Activated T-cell treated with anti-CD3 and anti-CD28 coated beads, Interleukin-2, amount 50 U/mL, for 4 hours (primary cell): ENCODE data around the gene NPSR1. TPM values are rescaled to one million over a fixed set of nuclear protein-coding genes. Genes with fewer than 3 reads are reported as not detected.
"Not testable (repeated sequence)": the region's sequence is repeated elsewhere in the genome, so short reads cannot be mapped to it uniquely, and the experiment has no call there.

Experiments used
- ATAC-seq, 2 donors: fragments of 200-7000 bp; cut with Tn5 transposase; one replicate each; pipeline ENCODE4 v1.10.0; 2021
- DNase-seq: peaks from one replicate; pipeline ENCODE4 v3.0.0-alpha.2; 2020
- H3K27me3 Mint-ChIP-seq: one replicate; pipeline ENCODE4 v1.8.0; 2021; ENCODE audit warnings: low read depth, mixed read lengths
- H3K36me3 Mint-ChIP-seq: one replicate; pipeline ENCODE4 v1.8.0; 2022; ENCODE audit warnings: mixed read lengths; ENCODE audit not compliant: insufficient read depth
- H3K4me1 Mint-ChIP-seq: one replicate; pipeline ENCODE4 v1.8.0; 2021; ENCODE audit warnings: low read depth, mixed read lengths
- H3K4me3 Mint-ChIP-seq: one replicate; pipeline ENCODE4 v1.8.0; 2021; ENCODE audit warnings: mild to moderate bottlenecking, moderate library complexity, mixed read lengths
- H3K9me3 Mint-ChIP-seq: one replicate; pipeline ENCODE4 v1.8.0; 2021; ENCODE audit warnings: mixed read lengths
- total RNA-seq, 3 donors: library from RNA; stranded (reverse); gene quantifications; one replicate each; pipeline ENCODE4 v1.2.1, GENCODE V29; 2021

The NPSR1 gene
- total RNA-seq, 3 donors from 2014 or later: not detected

DNA sequence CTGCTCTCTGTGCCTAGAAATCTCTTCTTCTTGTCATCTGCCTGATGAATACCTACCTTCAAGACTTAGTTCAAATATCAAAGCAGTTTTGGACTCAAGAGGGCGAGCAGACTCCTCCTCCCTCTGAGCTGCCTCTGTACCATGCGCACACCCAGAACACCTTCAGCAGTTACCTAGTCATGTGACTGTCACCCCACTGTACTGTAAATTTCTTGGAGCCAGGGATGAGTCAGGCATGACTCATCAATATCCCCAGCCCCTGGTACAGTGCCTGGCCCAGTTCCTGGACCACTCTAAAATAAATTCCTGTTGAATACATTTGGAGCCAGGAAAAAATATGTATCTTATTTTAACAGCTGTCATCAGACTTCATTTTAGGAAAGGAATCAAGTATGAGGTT is 212.0 kb downstream of the NPSR1 start:
- not testable (repeated sequence) for DNase-seq, ATAC-seq, H3K27me3 Mint-ChIP-seq, H3K4me3 Mint-ChIP-seq, H3K4me1 Mint-ChIP-seq, H3K36me3 Mint-ChIP-seq
- H3K9me3 Mint-ChIP-seq: peaks cover 10% of the 10 kb centered on the region

DNA sequence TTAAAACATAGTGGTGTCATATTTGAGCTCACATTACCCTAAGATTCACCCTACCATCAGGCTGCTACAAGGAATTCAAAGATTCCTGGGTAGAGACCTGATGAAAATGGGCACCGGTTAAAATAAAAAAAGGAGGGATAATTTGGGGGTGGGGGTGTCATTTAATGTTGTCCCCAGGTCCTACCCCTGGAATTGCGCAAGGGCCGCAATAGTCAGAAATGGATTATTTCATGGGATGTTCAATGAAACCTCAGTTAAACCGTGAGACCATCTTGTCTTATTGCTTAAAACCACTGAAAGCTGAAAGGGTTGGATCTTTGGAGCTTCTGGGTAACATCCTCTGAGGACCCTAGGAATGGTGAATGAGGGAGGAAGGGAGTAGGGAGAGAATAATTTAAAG is 216.3 kb downstream of the NPSR1 start:
- not testable (repeated sequence) for H3K4me3 Mint-ChIP-seq, H3K4me1 Mint-ChIP-seq, H3K36me3 Mint-ChIP-seq, ATAC-seq, DNase-seq, H3K27me3 Mint-ChIP-seq
- peaks cover 10% of the 10 kb centered on the region for H3K9me3 Mint-ChIP-seq

DNA sequence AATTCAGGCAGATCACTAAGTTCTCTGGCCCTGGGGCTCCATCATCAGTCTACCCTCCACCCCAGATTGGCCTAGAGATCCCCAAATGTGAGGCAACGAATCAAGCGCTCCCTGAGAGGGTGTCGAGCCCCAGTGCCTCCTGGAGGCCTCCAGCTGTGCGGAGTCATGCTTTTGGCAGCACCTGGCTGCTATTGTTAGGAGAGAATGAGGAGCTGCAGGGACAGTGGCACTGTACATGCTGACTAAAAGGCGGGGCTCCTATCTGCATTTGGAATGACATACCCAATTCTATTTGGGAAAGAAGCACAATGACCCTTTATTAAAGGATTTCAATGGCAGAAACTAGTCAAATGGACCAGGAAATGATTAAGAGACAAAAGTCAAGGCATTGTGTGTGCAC is 217.5 kb downstream of the NPSR1 start:
- H3K4me3 Mint-ChIP-seq: no peak overlapping the region
- peaks cover 10% of the 10 kb centered on the region for H3K9me3 Mint-ChIP-seq
- H3K27me3 Mint-ChIP-seq: peaks cover 2% of the 10 kb centered on the region
- no peaks in the 10 kb centered on the region for H3K36me3 Mint-ChIP-seq
- no peak for DNase-seq
- H3K4me1 Mint-ChIP-seq: no peaks in the 10 kb centered on the region
- ATAC-seq: no peak

- DNase-seq, H3K4me3 Mint-ChIP-seq, H3K4me1 Mint-ChIP-seq, ATAC-seq, H3K36me3 Mint-ChIP-seq, H3K27me3 Mint-ChIP-seq: not testable (repeated sequence)
- H3K9me3 Mint-ChIP-seq: peaks cover 13% of the 10 kb centered on the region
These were observed 221.1 kb downstream of the NPSR1 start for GRCh38 chr7:34878944-34879735.

- Mint-ChIP-seq H3K27me3 (peaks cover 2% of the 10 kb centered on the region), H3K9me3 (peaks cover 14% of the 10 kb centered on the region), H3K36me3 (no peaks in the 10 kb centered on the region), H3K4me3 (no peak overlapping the region), H3K4me1 (no peaks in the 10 kb centered on the region)
- DNase-seq (no peak), ATAC-seq (no peak)
These were observed 221.9 kb downstream of the NPSR1 start for GRCh38 chr7:34879871-34880270.

GRCh38 chr7:34883855-34884254 is 225.8 kb downstream of the NPSR1 start:
- not testable (repeated sequence) for ATAC-seq, H3K36me3 Mint-ChIP-seq, H3K4me3 Mint-ChIP-seq, H3K27me3 Mint-ChIP-seq, H3K4me1 Mint-ChIP-seq, DNase-seq
- peaks cover 14% of the 10 kb centered on the region for H3K9me3 Mint-ChIP-seq

DNA sequence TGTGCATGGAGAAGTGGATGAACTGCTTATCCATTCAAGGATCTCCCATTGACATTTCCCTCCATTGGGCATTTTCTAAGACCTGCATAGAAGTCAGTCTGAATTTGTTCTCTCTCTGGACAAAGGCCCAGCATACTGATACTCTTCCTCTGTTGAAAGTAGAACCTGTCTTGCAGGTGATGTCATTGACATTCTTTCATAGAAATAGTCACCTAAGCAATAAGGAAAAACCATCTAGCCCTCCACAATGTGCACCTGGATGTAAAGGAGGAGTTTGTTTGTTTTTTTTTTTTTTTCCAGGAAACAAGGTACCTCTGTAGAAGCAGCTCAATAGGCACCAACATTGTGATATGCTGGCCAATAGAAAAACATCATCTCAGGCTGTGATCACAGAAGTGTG is 228.8 kb downstream of the NPSR1 start:
- DNase-seq (no peak), ATAC-seq (no peak)
- Mint-ChIP-seq H3K27me3 (peaks cover 13% of the 10 kb centered on the region), H3K4me3 (no peak overlapping the region), H3K9me3 (peaks cover 13% of the 10 kb centered on the region), H3K36me3 (no peaks in the 10 kb centered on the region), H3K4me1 (no peaks in the 10 kb centered on the region)

DNA sequence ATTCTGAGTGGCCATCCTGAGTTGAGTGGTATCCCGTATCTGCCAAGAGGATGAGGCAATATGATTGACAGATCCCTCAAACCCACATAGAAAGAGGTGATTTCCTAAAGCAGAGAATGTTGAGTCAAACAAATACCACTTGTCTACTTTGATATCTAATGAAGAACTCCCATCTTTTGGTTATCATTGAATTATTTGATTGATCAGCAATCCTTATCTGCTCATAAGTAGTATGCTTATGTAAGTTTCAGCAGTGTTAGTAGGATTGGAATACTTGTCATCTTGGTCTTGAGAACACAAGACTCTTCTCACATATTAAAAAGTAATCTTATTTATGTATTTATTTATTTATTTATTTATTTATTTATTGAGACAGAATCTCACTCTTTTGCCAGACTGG is 231.9 kb downstream of the NPSR1 start:
- no peak for ATAC-seq
- DNase-seq: no peak
- Mint-ChIP-seq H3K36me3 (no peaks in the 10 kb centered on the region), H3K4me3 (no peak overlapping the region), H3K4me1 (no peaks in the 10 kb centered on the region), H3K9me3 (peaks cover 9% of the 10 kb centered on the region), H3K27me3 (peaks cover 13% of the 10 kb centered on the region)

- Mint-ChIP-seq H3K36me3 (no peaks in the 10 kb centered on the region), H3K4me1 (no peaks in the 10 kb centered on the region), H3K4me3 (no peak overlapping the region), H3K9me3 (peaks cover 17% of the 10 kb centered on the region), H3K27me3 (peaks cover 11% of the 10 kb centered on the region)
- ATAC-seq (no peak), DNase-seq (no peak)
These were observed 237.2 kb downstream of the NPSR1 start for GRCh38 chr7:34895202-34895601.
